SK-N-SH treated with all-trans-retinoic acid at 6 μM for 48 hours (cell line): ENCODE data around the gene ING3.

ENCODE experiments used
- ATAC-seq: fragments of 200-7000 bp; cut with Tn5 transposase; 3 replicates; pipeline ENCODE4 v1.9.1; 2020; ENCODE audit warnings: mild to moderate bottlenecking, moderate library complexity
- ARNTL ChIP-seq: fragments of 450-650 bp; formaldehyde crosslinking; IDR thresholded peaks from 2 replicates; pipeline ENCODE4 v1.5.0; 2020; ENCODE audit warnings: low read depth, mild to moderate bottlenecking, moderate library complexity, borderline replicate concordance
- BACH2 ChIP-seq: fragments of 250-450 bp; sonication (Bioruptor Pico); IDR thresholded peaks from 2 replicates; pipeline ENCODE4 v1.9.0; 2021; ENCODE audit warnings: mild to moderate bottlenecking, borderline replicate concordance
- CSDC2 ChIP-seq: fragments of 250-450 bp; sonication (Bioruptor Pico); IDR thresholded peaks from 2 replicates; pipeline ENCODE4 v1.5.0; 2020; ENCODE audit warnings: mild to moderate bottlenecking, moderate library complexity
- ESRRG ChIP-seq: fragments of 250-450 bp; sonication (Bioruptor Pico); IDR thresholded peaks from 2 replicates; pipeline ENCODE4 v1.6.1; 2021; ENCODE audit warnings: mild to moderate bottlenecking
- GLIS3 ChIP-seq: fragments of 250-450 bp; sonication (Bioruptor Pico); IDR thresholded peaks from 2 replicates; pipeline ENCODE4 v1.5.0; 2020; ENCODE audit warnings: mild to moderate bottlenecking, moderate library complexity
- ISL1 ChIP-seq: fragments of 250-450 bp; sonication (Bioruptor Pico); IDR thresholded peaks from 2 replicates; pipeline ENCODE4 v2.1.2; 2022; ENCODE audit warnings: mild to moderate bottlenecking, moderate library complexity
- OSR1 ChIP-seq: fragments of 250-450 bp; sonication (Bioruptor Pico); IDR thresholded peaks from 2 replicates; pipeline ENCODE4 v1.8.0; 2022; ENCODE audit warnings: moderate library complexity, mild to moderate bottlenecking, inconsistent platforms
- PATZ1 ChIP-seq: fragments of 250-450 bp; sonication (Bioruptor Pico); IDR thresholded peaks from 2 replicates; pipeline ENCODE4 v1.8.0; 2020; ENCODE audit warnings: mild to moderate bottlenecking, moderate library complexity, borderline replicate concordance
- PPARA ChIP-seq: fragments of 250-450 bp; sonication (Bioruptor Pico); IDR thresholded peaks from 2 replicates; pipeline ENCODE4 v1.5.0; 2020; ENCODE audit warnings: mild to moderate bottlenecking, borderline replicate concordance
- SNAI2 ChIP-seq: fragments of 250-450 bp; sonication (Bioruptor Pico); IDR thresholded peaks from 2 replicates; pipeline ENCODE4 v1.5.0; 2020; ENCODE audit warnings: mild to moderate bottlenecking, moderate library complexity
- TCF4 ChIP-seq: fragments of 250-450 bp; sonication (Bioruptor Pico); IDR thresholded peaks from 2 replicates; pipeline ENCODE4 v1.8.0; 2021; ENCODE audit warnings: mild to moderate bottlenecking, moderate library complexity, borderline replicate concordance
- TOX ChIP-seq: fragments of 250-450 bp; sonication (Bioruptor Pico); IDR thresholded peaks from 2 replicates; pipeline ENCODE4 v1.8.0; 2021; ENCODE audit warnings: mild to moderate bottlenecking, moderate library complexity, borderline replicate concordance
- TSHZ2 ChIP-seq: fragments of 250-450 bp; sonication (Bioruptor Pico); IDR thresholded peaks from 2 replicates; pipeline ENCODE4 v1.5.0; 2020; ENCODE audit warnings: mild to moderate bottlenecking, moderate library complexity
- ZC3H10 ChIP-seq: fragments of 250-450 bp; sonication (Bioruptor Pico); IDR thresholded peaks from 2 replicates; pipeline ENCODE4 v1.5.1; 2021; ENCODE audit warnings: mild to moderate bottlenecking, moderate library complexity
- ZNF70 ChIP-seq: fragments of 450-650 bp; formaldehyde crosslinking; IDR thresholded peaks from 2 replicates; pipeline ENCODE4 v1.5.0; 2020; ENCODE audit warnings: mild to moderate bottlenecking, moderate library complexity
- ZNF8 ChIP-seq: fragments of 450-650 bp; formaldehyde crosslinking; IDR thresholded peaks from 2 replicates; pipeline ENCODE4 v1.5.0; 2020; ENCODE audit warnings: mild to moderate bottlenecking, moderate library complexity
- TF ChIP-seq, protein P1 (sequence below): fragments of 250-450 bp; sonication (Bioruptor Pico); IDR thresholded peaks from 2 replicates; pipeline ENCODE4 v1.8.0; 2021; ENCODE audit warnings: low read depth, mild to moderate bottlenecking, moderate library complexity, borderline replicate concordance
- TF ChIP-seq, protein P2 (sequence below): fragments of 250-450 bp; sonication (Bioruptor Pico); IDR thresholded peaks from 2 replicates; pipeline ENCODE4 v1.5.1; 2020; ENCODE audit warnings: low read depth, mild to moderate bottlenecking, moderate library complexity

The ING3 gene, protein sequence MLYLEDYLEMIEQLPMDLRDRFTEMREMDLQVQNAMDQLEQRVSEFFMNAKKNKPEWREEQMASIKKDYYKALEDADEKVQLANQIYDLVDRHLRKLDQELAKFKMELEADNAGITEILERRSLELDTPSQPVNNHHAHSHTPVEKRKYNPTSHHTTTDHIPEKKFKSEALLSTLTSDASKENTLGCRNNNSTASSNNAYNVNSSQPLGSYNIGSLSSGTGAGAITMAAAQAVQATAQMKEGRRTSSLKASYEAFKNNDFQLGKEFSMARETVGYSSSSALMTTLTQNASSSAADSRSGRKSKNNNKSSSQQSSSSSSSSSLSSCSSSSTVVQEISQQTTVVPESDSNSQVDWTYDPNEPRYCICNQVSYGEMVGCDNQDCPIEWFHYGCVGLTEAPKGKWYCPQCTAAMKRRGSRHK

GRCh38 chr7:120950539-120951308, at the start of gene ING3:
Gene ING3, plus strand, starts transcription at chr7:120950777. Its CDS starts 120 bp downstream, at chr7:120950897.
- ATAC-seq, result peak; percentile 97
- TF ChIP-seq GLIS3 (CRISPR knock-in tag), result no peak
- no peak for TF ChIP-seq TCF4 (CRISPR knock-in tag)
- no peak for TF ChIP-seq TOX (CRISPR knock-in tag)
- TF ChIP-seq ZNF8 (CRISPR knock-in tag), result no peak
- no peak for TF ChIP-seq SNAI2 (CRISPR knock-in tag)
- no peak for TF ChIP-seq ISL1 (CRISPR knock-in tag)
- TF ChIP-seq TSHZ2 (CRISPR knock-in tag), result peak; percentile 52; the same call in 1 of the 2 replicates
- 0 out of 2 replicates have a peak, but pooled peaks have one; percentile 47 for TF ChIP-seq PATZ1 (CRISPR knock-in tag)
- TF ChIP-seq, protein P1, sequence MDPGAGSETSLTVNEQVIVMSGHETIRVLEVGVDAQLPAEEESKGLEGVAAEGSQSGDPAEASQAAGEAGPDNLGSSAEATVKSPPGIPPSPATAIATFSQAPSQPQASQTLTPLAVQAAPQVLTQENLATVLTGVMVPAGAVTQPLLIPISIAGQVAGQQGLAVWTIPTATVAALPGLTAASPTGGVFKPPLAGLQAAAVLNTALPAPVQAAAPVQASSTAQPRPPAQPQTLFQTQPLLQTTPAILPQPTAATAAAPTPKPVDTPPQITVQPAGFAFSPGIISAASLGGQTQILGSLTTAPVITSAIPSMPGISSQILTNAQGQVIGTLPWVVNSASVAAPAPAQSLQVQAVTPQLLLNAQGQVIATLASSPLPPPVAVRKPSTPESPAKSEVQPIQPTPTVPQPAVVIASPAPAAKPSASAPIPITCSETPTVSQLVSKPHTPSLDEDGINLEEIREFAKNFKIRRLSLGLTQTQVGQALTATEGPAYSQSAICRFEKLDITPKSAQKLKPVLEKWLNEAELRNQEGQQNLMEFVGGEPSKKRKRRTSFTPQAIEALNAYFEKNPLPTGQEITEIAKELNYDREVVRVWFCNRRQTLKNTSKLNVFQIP (CRISPR knock-in tag), result no peak
- TF ChIP-seq OSR1 (CRISPR knock-in tag), result no peak
- 0 out of 2 replicates have a peak, but pooled peaks have one; percentile 32 for TF ChIP-seq ESRRG (CRISPR knock-in tag)
- no peak for TF ChIP-seq PPARA (CRISPR knock-in tag)
- TF ChIP-seq, protein P2, sequence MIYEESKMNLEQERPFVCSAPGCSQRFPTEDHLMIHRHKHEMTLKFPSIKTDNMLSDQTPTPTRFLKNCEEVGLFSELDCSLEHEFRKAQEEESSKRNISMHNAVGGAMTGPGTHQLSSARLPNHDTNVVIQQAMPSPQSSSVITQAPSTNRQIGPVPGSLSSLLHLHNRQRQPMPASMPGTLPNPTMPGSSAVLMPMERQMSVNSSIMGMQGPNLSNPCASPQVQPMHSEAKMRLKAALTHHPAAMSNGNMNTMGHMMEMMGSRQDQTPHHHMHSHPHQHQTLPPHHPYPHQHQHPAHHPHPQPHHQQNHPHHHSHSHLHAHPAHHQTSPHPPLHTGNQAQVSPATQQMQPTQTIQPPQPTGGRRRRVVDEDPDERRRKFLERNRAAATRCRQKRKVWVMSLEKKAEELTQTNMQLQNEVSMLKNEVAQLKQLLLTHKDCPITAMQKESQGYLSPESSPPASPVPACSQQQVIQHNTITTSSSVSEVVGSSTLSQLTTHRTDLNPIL (CRISPR knock-in tag), result no peak
- no peak for TF ChIP-seq BACH2 (CRISPR knock-in tag)
- no peak for TF ChIP-seq ZNF70
- TF ChIP-seq, all 23 proteins: peak for 3

GRCh38 chr7:120915314-120916105, 35.1 kb upstream of the ING3 start:
- ATAC-seq, result no peak
- TF ChIP-seq ESRRG (CRISPR knock-in tag) (no peak), TSHZ2 (CRISPR knock-in tag) (no peak), SNAI2 (CRISPR knock-in tag) (no peak), PPARA (CRISPR knock-in tag) (no peak), ISL1 (CRISPR knock-in tag) (no peak), ZNF8 (CRISPR knock-in tag) (no peak), GLIS3 (CRISPR knock-in tag) (no peak), ARNTL (CRISPR knock-in tag) (no peak), ZC3H10 (CRISPR knock-in tag) (no peak), TCF4 (CRISPR knock-in tag) (no peak), BACH2 (CRISPR knock-in tag) (no peak), CSDC2 (CRISPR knock-in tag) (no peak)
- TF ChIP-seq, protein P2 (CRISPR knock-in tag), result no peak
- TF ChIP-seq, protein P1 (CRISPR knock-in tag), result no peak
